GM12874 (cell line): Measurements from ENCODE around the gene PARD3.

ENCODE experiments used
- TF ChIP-seq, protein P1 (sequence below): IDR thresholded peaks from 2 replicates; pipeline ENCODE4 v1.5.1; 2011; ENCODE audit warnings: low read depth, mild to moderate bottlenecking, control low read depth, low read length, moderate library complexity; ENCODE audit not compliant: insufficient read depth

The PARD3 gene

DNA sequence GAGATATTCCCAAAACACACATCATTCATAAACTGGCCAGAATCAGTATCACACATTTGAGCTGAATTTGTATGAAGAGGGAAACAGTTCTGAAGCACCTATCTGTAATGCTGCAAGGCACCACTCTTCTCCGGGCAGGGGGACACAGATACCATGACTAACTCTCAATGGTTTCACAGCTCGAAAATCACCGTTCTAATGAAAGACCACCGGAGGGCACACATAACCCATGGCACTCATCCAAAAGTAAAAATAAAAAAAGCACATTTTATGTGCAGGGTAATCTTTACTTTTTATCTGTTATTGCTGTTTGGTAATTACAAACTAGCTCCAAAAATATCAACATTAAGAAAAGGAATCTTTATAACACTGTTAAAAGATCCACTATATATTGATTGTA lies 137.5 kb downstream of the PARD3 start:
- TF ChIP-seq, protein P1, sequence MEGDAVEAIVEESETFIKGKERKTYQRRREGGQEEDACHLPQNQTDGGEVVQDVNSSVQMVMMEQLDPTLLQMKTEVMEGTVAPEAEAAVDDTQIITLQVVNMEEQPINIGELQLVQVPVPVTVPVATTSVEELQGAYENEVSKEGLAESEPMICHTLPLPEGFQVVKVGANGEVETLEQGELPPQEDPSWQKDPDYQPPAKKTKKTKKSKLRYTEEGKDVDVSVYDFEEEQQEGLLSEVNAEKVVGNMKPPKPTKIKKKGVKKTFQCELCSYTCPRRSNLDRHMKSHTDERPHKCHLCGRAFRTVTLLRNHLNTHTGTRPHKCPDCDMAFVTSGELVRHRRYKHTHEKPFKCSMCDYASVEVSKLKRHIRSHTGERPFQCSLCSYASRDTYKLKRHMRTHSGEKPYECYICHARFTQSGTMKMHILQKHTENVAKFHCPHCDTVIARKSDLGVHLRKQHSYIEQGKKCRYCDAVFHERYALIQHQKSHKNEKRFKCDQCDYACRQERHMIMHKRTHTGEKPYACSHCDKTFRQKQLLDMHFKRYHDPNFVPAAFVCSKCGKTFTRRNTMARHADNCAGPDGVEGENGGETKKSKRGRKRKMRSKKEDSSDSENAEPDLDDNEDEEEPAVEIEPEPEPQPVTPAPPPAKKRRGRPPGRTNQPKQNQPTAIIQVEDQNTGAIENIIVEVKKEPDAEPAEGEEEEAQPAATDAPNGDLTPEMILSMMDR = no peak

DNA sequence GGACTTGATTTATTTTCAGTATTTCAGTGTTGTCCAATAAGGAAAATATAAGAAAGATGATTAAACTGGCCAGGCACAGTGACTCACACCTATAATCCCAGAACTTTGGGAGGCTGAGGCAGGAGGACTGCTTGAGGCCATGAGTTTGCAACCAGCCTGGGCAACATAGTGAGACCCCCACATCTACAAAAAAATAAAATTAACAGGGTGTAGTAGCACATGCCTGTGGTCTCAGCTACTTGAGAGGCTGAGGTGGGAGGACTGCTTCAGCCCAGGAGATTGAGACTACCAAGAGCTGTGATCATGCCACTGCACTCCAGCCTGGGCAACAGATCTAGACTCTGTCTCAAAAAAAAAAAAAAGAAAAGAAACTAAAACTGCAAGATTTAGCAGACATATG lies 138.0 kb downstream of the PARD3 start:
- TF ChIP-seq, protein P1 = no peak

DNA sequence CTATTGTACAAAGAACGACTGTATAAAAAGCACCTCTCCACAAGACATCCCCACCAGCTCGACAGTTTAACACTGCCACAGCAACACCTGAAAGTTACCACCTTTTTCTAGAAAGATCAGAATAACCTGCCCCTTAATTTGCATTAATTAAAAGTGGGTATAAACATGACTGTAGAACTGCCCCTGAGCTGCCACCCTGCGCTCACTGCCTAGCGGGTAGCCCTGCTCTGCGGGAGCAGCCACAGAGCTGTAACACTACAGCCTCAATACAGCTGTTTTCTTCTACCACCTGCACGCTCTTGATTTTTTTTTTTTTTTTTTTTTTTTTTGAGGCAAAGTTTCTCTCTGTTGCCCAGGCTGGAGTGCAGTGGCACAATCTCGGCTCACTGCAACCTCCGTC lies 140.9 kb downstream of the PARD3 start:
- TF ChIP-seq, protein P1 = no peak

DNA sequence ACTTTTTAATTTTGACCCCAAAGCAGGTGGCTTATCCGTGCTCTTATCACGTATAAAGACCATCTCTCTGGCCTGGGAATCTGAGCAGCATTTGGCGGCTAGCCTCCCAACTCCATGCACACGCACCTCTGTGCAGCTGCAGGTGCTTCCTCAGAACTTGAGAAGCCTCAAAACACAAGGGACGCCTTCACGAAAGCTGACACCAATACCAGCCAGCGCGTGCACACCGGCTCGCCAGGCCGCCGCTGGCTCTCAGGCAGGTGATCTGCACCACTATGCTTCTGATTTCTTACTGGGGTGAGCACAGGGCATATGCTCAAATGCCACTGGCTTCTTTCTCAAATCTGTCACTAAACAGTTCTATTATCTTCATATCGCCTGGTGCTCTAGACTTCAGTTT lies 145.0 kb downstream of the PARD3 start:
- TF ChIP-seq, protein P1 = no peak

DNA sequence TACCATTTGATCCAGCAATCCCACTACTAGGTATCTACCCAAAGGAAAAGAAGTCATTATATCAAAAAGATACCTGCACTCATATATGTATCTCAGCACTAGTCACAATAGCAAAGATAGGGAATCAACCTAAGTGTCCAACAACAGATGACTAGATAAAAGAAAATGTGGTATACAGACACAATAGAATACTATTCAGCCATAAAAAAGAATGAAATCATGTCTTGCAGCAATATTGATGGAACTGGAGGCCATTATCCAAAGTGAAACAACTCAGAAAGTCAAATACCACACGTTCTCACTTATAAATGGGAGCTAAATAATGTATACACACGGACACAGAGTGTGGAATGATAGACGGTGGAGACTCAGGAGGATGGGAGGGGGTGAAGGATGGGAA lies 146.0 kb downstream of the PARD3 start:
- TF ChIP-seq, protein P1 = no peak

DNA sequence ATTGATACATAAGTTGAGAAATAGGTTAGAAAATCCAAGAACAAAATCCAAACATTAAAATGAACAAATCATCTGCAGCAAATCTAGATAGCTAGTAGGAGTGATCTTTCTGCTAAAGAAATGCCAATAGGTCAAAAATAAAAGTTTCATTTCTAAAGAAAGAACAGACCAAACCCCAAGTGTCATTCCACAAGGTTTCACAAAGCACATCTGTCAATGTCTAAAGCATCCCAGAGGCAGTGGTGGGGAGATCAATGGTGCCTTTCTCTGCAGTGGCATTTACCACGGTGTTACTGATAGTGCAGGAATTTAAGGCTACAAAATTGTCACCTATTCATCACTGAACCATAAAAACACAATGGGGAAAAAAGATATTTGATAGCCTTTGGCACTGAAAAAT lies 147.9 kb downstream of the PARD3 start:
- TF ChIP-seq, protein P1 = no peak

DNA sequence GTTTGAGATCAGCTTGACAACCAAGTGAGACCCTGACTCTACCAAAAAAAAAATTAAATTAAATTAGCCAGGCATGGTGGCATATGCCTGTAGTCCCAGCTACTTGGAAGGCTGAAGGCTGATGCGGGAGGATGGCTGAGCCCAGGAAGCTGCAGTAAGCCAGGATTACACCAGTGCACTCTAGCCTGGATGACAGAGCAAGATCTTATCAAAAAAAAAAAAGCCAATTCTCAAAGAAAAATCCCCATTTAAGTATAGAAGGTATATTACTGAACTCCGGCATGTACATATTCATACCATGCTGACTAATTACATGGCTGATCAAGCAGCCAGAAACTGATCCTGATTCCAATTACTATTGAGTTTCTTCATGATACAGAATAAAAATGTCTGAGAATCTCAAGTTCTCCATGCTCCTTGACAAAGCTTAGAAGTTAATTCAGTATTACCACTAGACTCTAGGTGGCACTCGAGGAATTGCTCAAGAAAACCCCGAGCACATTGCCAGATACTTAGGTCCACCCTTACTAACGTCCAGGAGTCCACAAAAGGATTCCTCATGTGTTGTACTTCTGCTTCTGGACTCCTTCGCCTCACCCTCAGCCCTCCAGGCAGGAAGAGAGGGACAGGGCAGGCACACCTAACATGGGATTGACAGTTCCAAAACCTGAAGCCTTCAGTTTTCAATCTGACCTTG lies 148.9 kb downstream of the PARD3 start:
- TF ChIP-seq, protein P1 = peak; percentile 45; the same call in 1 of the 2 replicates
